ENCODE measurements around the gene RNF151. TPM values are rescaled to one million over a fixed set of nuclear protein-coding genes. Genes with fewer than 3 reads are reported as not detected.
"Not testable (repeated sequence)": the region's sequence is repeated elsewhere in the genome, so short reads cannot be mapped to it uniquely, and the experiment has no call there.

RNF151 gene
- total RNA-seq, 1 experiment from 2014 or later, result not detected

- DNase-seq (ENCODE audit: low read depth), result peak; percentile 83
These were observed 7.2 kb upstream of the RNF151 start, which contains the start of gene NDUFB10 for GRCh38 chr16:1959269-1960039. NDUFB10 (plus strand) TSS chr16:1959538; CDS start chr16:1959625, 87 bp downstream.

GRCh38 chr16:1960665-1961630, 5.7 kb upstream of the RNF151 start:
- peak; percentile 48 for DNase-seq (ENCODE audit: low read depth)

- DNase-seq (ENCODE audit: low read depth), result peak; percentile 20
These were observed 5.0 kb upstream of the RNF151 start for GRCh38 chr16:1961651-1962067.

- DNase-seq (ENCODE audit: low read depth), result not testable (repeated sequence)
These were observed 4.2 kb upstream of the RNF151 start for GRCh38 chr16:1962161-1963153.

GRCh38 chr16:1963806-1964505, 2.7 kb upstream of the RNF151 start:
- peak; percentile 44 for DNase-seq (ENCODE audit: low read depth)

- DNase-seq (ENCODE audit: low read depth), result peak; percentile 97
These were observed 1.9 kb upstream of the RNF151 start, which contains the start of gene RPS2 for GRCh38 chr16:1964506-1965395. RPS2 (minus strand) TSS chr16:1964826; CDS start chr16:1964625, 201 bp downstream.

GRCh38 chr16:1965396-1966001, 1.2 kb upstream of the RNF151 start:
- no peak for DNase-seq (ENCODE audit: low read depth)

- DNase-seq (ENCODE audit: low read depth), result no peak
These were observed 1.7 kb downstream of the RNF151 start for GRCh38 chr16:1968146-1968953.

GRCh38 chr16:1971796-1972489, 5.3 kb downstream of the RNF151 start, which contains the start of gene TBL3:
TBL3 (plus strand) TSS chr16:1972053; CDS start chr16:1972165, 112 bp downstream.
- peak; percentile 93 for DNase-seq (ENCODE audit: low read depth)

- peak; percentile 42 for DNase-seq (ENCODE audit: low read depth)
These were observed 5.8 kb downstream of the RNF151 start for GRCh38 chr16:1972490-1972877.

- DNase-seq (ENCODE audit: low read depth), result no peak
These were observed 7.0 kb downstream of the RNF151 start for GRCh38 chr16:1973461-1974156.

GRCh38 chr16:1974157-1975070, 7.8 kb downstream of the RNF151 start:
- no peak for DNase-seq (ENCODE audit: low read depth)

GRCh38 chr16:1975432-1976215, 9.0 kb downstream of the RNF151 start:
- DNase-seq (ENCODE audit: low read depth), result no peak

GRCh38 chr16:1976216-1976520, 9.5 kb downstream of the RNF151 start:
- no peak for DNase-seq (ENCODE audit: low read depth)
